Fibroblast of lung (primary cell): ENCODE data around the gene POLN. TPM values are rescaled to one million over a fixed set of nuclear protein-coding genes. Genes with fewer than 3 reads are reported as not detected.

Experiments
- DNase-seq, 2 donors: peaks; one replicate each; pipeline versions ENCODE4 v3.0.0 to v3.0.0-alpha.2; 2010; ENCODE audit warnings: low read depth in 2 of 2
- H2AFZ ChIP-seq: 2 replicates; pipeline ENCODE4 v1.5.1; 2012; ENCODE audit warnings: low read length, control low read depth, inconsistent platforms
- H3K27ac ChIP-seq: 2 replicates; pipeline ENCODE4 v1.5.1; 2011; ENCODE audit warnings: low read length, control low read depth; ENCODE audit not compliant: insufficient read depth
- H3K27me3 ChIP-seq: 2 replicates; pipeline ENCODE4 v1.5.1; 2011; ENCODE audit warnings: mild to moderate bottlenecking, low read length; ENCODE audit not compliant: control insufficient read depth, insufficient read depth
- H3K36me3 ChIP-seq: 2 replicates; pipeline ENCODE4 v1.5.1; 2011; ENCODE audit warnings: low read length; ENCODE audit not compliant: control insufficient read depth, insufficient read depth
- H3K4me1 ChIP-seq: 2 replicates; pipeline ENCODE4 v1.5.1; 2011; ENCODE audit warnings: low read length; ENCODE audit not compliant: control insufficient read depth, insufficient read depth; ENCODE audit errors: extremely low read depth
- H3K4me2 ChIP-seq: 2 replicates; pipeline ENCODE4 v1.5.1; 2011; ENCODE audit warnings: low read length, control low read depth; ENCODE audit not compliant: insufficient read depth; ENCODE audit errors: extremely low read depth
- H3K4me3 ChIP-seq, 4 experiments: fragments of 200-600 bp in 1 of 4; sonication (generic) in 1 of 4; replicated peaks in 1 of 4; 2 replicates each; pipeline ENCODE4 v1.5.1; 2011 to 2016; ENCODE audit warnings: low read length in 4 of 4, low read depth in 3 of 4, mild to moderate bottlenecking in 3 of 4, control low read depth in 2 of 4, inconsistent platforms in 1 of 4, mixed read lengths in 1 of 4; ENCODE audit not compliant: insufficient read depth in 1 of 4; ENCODE audit errors: control extremely low read depth in 1 of 4
- H3K79me2 ChIP-seq: 2 replicates; pipeline ENCODE4 v1.5.1; 2012; ENCODE audit warnings: mild to moderate bottlenecking, low read length, inconsistent platforms; ENCODE audit not compliant: control insufficient read depth, insufficient read depth
- H3K9ac ChIP-seq: 2 replicates; pipeline ENCODE4 v1.5.1; 2011; ENCODE audit warnings: mild to moderate bottlenecking, low read length, control low read depth; ENCODE audit not compliant: insufficient read depth
- H3K9me3 ChIP-seq: 2 replicates; pipeline ENCODE4 v1.5.1; 2012; ENCODE audit warnings: low read depth, low read length; ENCODE audit not compliant: control insufficient read depth, insufficient read depth
- H4K20me1 ChIP-seq: 2 replicates; pipeline ENCODE4 v1.5.1; 2011; ENCODE audit warnings: low read length; ENCODE audit not compliant: control insufficient read depth, insufficient read depth; ENCODE audit errors: extremely low read depth
- EZH2 ChIP-seq: IDR thresholded peaks from 2 replicates; pipeline ENCODE4 v1.5.1; 2012; ENCODE audit warnings: low read length, control low read depth, mild to moderate bottlenecking; ENCODE audit errors: missing control alignments
- polyA plus RNA-seq, 2 donors: library from polyadenylated mRNA; depleted of rRNA in 1 of 2; stranded (reverse) in 1 of 2; unstranded in 1 of 2; fragments of >200 nt; gene quantifications; 2 replicates each; pipeline ENCODE4 v1.2.1, GENCODE V29; 2011 to 2012; ENCODE audit warnings: missing spikeins in 1 of 2
- total RNA-seq: library from RNA; depleted of rRNA; stranded (reverse); fragments of >200 nt; gene quantifications from 2 replicates; pipeline ENCODE4 v1.2.1, GENCODE V29; 2014
- TF ChIP-seq, protein P1 (sequence below), 2 donors: IDR thresholded peaks in 1 of 2; conservative IDR thresholded peaks in 1 of 2; 1 replicate in 1 of 2; 2 replicates in 1 of 2; pipeline ENCODE4 v1.5.1; 2011 to 2012; ENCODE audit warnings: low read length in 2 of 2, control low read depth in 1 of 2, inconsistent platforms in 1 of 2, low read depth in 1 of 2, mild to moderate bottlenecking in 1 of 2

POLN gene
- total and polyA plus RNA-seq, 2 donors (not counting 1 experiment from before 2014, with no cell fraction given): 0.58 to 5.6 TPM

DNA sequence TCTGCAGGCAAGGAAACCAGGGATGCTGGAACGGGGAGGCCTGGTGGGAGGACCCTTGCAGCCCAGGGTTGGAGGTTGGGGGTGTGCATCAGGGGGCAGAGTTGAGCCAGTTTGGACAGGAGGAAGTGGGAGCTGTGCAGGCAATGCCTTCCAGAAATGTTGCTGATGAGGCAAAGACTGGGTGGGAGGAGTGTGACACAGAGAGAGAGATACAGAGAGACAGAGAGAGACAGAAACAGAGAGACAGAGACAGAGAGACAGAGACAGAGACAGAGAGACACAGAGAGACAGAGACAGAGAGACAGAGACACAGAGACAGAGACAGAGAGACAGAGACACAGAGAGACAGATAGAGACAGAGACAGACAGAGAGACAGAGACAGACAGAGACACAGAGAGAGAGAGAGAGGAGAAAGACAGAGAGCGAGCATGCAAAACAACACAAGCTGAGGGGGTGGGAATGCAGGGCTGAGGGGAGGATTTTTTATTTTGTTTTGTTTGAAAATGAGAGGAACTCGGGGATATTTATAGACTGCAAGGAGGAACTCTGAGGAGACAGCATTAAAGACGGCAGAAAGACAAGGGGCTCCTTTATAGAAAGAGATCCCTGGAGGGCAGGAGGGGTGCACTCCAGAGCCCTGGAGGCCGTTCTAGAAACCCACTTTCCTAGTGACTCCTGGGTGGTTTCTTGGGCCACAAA, 1.9 kb upstream of the POLN start:
- Histone ChIP-seq H4K20me1 (no peaks in the 10 kb centered on the region), H3K27me3 (no peaks in the 10 kb centered on the region), H3K4me2 (peak overlapping the region; percentile 62), H2AFZ (peak overlapping the region; percentile 47), H3K9ac (no peak overlapping the region), H3K79me2 (peaks cover 29% of the 10 kb centered on the region), H3K4me3 (no peak overlapping the region), H3K4me1 (peaks cover 2% of the 10 kb centered on the region), H3K36me3 (peaks cover 2% of the 10 kb centered on the region), H3K27ac (no peak overlapping the region), H3K9me3 (no peaks in the 10 kb centered on the region)
- DNase-seq: peak; percentile 29 to 58
- no peak for TF ChIP-seq EZH2
- TF ChIP-seq, protein P1, sequence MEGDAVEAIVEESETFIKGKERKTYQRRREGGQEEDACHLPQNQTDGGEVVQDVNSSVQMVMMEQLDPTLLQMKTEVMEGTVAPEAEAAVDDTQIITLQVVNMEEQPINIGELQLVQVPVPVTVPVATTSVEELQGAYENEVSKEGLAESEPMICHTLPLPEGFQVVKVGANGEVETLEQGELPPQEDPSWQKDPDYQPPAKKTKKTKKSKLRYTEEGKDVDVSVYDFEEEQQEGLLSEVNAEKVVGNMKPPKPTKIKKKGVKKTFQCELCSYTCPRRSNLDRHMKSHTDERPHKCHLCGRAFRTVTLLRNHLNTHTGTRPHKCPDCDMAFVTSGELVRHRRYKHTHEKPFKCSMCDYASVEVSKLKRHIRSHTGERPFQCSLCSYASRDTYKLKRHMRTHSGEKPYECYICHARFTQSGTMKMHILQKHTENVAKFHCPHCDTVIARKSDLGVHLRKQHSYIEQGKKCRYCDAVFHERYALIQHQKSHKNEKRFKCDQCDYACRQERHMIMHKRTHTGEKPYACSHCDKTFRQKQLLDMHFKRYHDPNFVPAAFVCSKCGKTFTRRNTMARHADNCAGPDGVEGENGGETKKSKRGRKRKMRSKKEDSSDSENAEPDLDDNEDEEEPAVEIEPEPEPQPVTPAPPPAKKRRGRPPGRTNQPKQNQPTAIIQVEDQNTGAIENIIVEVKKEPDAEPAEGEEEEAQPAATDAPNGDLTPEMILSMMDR (conservative IDR thresholded peaks at IDR 0.05 in 1 of 2, IDR thresholded peaks at IDR 0.05 in 1 of 2; ENCODE audit: low read depth in 1 of 2, low read length in 2 of 2): peak; percentile 19 to 31

GRCh38 chr4:2241003-2241402, 918 bp downstream of the POLN start:
- no peaks in the 10 kb centered on the region for H3K36me3 ChIP-seq
- H3K27me3 ChIP-seq: no peaks in the 10 kb centered on the region
- H3K4me2 ChIP-seq: peak overlapping the region; percentile 67
- no peaks in the 10 kb centered on the region for H3K9me3 ChIP-seq
- no peak for DNase-seq
- H3K79me2 ChIP-seq: peaks cover 44% of the 10 kb centered on the region
- peaks cover 2% of the 10 kb centered on the region for H3K4me1 ChIP-seq
- H3K27ac ChIP-seq: peak overlapping the region; percentile 48
- peak overlapping the region; percentile 84 to 98 (median 87) for H3K4me3 ChIP-seq
- TF ChIP-seq, protein P1 (conservative IDR thresholded peaks at IDR 0.05 in 1 of 2, IDR thresholded peaks at IDR 0.05 in 1 of 2; ENCODE audit: low read depth in 1 of 2, low read length in 2 of 2): no peak
- TF ChIP-seq EZH2: no peak
- no peak overlapping the region for H2AFZ ChIP-seq
- H3K9ac ChIP-seq: peak overlapping the region; percentile 76
- no peaks in the 10 kb centered on the region for H4K20me1 ChIP-seq

GRCh38 chr4:2236944-2237666, 4.8 kb downstream of the POLN start:
- Histone ChIP-seq H3K79me2 (peaks cover 44% of the 10 kb centered on the region), H4K20me1 (no peaks in the 10 kb centered on the region), H3K9ac (no peak overlapping the region), H3K9me3 (no peaks in the 10 kb centered on the region), H3K27ac (no peak overlapping the region), H2AFZ (no peak overlapping the region), H3K4me3 (no peak overlapping the region), H3K36me3 (peaks cover 3% of the 10 kb centered on the region), H3K4me2 (no peak overlapping the region), H3K4me1 (no peaks in the 10 kb centered on the region), H3K27me3 (no peaks in the 10 kb centered on the region)
- TF ChIP-seq, protein P1 (conservative IDR thresholded peaks at IDR 0.05 in 1 of 2, IDR thresholded peaks at IDR 0.05 in 1 of 2; ENCODE audit: low read depth in 1 of 2, low read length in 2 of 2): no peak
- TF ChIP-seq EZH2: no peak
- DNase-seq: no peak
